CD4-positive, alpha-beta memory T cell (primary cell): ENCODE measurements around the gene PDE4D. TPM values are rescaled to one million over a fixed set of nuclear protein-coding genes. Genes with fewer than 3 reads are reported as not detected.

Experiments used
- CTCF ChIA-PET: fragments of 350-600 bp; sonication (Branson Sonifier 250); formaldehyde crosslinking; loops from one replicate; lab custom pipeline; 2021; ENCODE audit warnings: inconsistent platforms; ENCODE audit not compliant: partially characterized antibody; lab: Charles Lee
- POLR2A ChIA-PET: fragments of 350-600 bp; sonication (Branson Sonifier 250); formaldehyde crosslinking; loops from one replicate; lab custom pipeline; 2021; ENCODE audit not compliant: partially characterized antibody; lab: Charles Lee
- DNase-seq, 5 donors: peaks; one replicate each; pipeline versions ENCODE4 v3.0.0 to v3.0.0-alpha.2; 2020 to 2022; ENCODE audit warnings: mixed read lengths in 1 of 5
- H3K27ac ChIP-seq: one replicate; pipeline ENCODE4 v1.7.0; 2013; ENCODE audit warnings: low read depth, low read length
- H3K27me3 ChIP-seq: 2 replicates; pipeline ENCODE4 v1.7.0; 2013; ENCODE audit warnings: mild to moderate bottlenecking, low read length, moderate library complexity; ENCODE audit not compliant: insufficient read depth
- H3K36me3 ChIP-seq: 2 replicates; pipeline ENCODE4 v1.7.0; 2013; ENCODE audit warnings: mild to moderate bottlenecking, low read length, moderate library complexity; ENCODE audit not compliant: insufficient read depth
- H3K4me1 ChIP-seq: 2 replicates; pipeline ENCODE4 v1.7.0; 2013; ENCODE audit warnings: mild to moderate bottlenecking, low read length, moderate library complexity; ENCODE audit not compliant: insufficient read depth
- H3K4me3 ChIP-seq, 2 donors: one replicate each; pipeline ENCODE4 v1.7.0; 2013; ENCODE audit warnings: low read length in 2 of 2, mild to moderate bottlenecking in 1 of 2
- H3K9me3 ChIP-seq, 2 donors: one replicate each; pipeline ENCODE4 v1.7.0; 2013; ENCODE audit warnings: low read length in 2 of 2, control low read depth in 1 of 2; ENCODE audit not compliant: control insufficient read depth in 1 of 2
- H3K27ac Mint-ChIP-seq, 7 donors: one replicate each; pipeline ENCODE4 v1.8.0; 2020 to 2021; ENCODE audit warnings: mixed read lengths in 7 of 7, mild to moderate bottlenecking in 6 of 7, inconsistent platforms in 3 of 7, moderate library complexity in 3 of 7
- H3K27me3 Mint-ChIP-seq, 2 donors: one replicate each; pipeline ENCODE4 v1.8.0; 2020 to 2021; ENCODE audit warnings: mixed read lengths in 2 of 2
- H3K36me3 Mint-ChIP-seq, 2 donors: one replicate each; pipeline ENCODE4 v1.8.0; 2020 to 2021; ENCODE audit warnings: mixed read lengths in 2 of 2, inconsistent platforms in 1 of 2, mild to moderate bottlenecking in 1 of 2
- H3K4me1 Mint-ChIP-seq, 4 donors: one replicate each; pipeline ENCODE4 v1.8.0; 2020 to 2021; ENCODE audit warnings: mixed read lengths in 4 of 4, mild to moderate bottlenecking in 1 of 4
- H3K4me3 Mint-ChIP-seq, 8 donors: one replicate each; pipeline ENCODE4 v1.8.0; 2020 to 2021; ENCODE audit warnings: mixed read lengths in 8 of 8, mild to moderate bottlenecking in 7 of 8, moderate library complexity in 6 of 8, inconsistent platforms in 3 of 8
- H3K9me3 Mint-ChIP-seq, 8 donors: one replicate each; pipeline ENCODE4 v1.8.0; 2020 to 2021; ENCODE audit warnings: mixed read lengths in 8 of 8, mild to moderate bottlenecking in 5 of 8, inconsistent platforms in 3 of 8, moderate library complexity in 1 of 8
- intact Hi-C: fragments of 100-400 bp; cut with micrococcal nuclease; formaldehyde crosslinking; loops from one replicate; pipeline ENCODE4 v1.15.1; 2023
- polyA plus RNA-seq, 2 donors: library from polyadenylated mRNA; unstranded; fragments of 300-500 nt; fragmentation: Illumina TruSeq; gene quantifications; one replicate each; pipeline ENCODE4 v1.2.3, GENCODE V29; 2021
- total RNA-seq, 2 experiments: library from RNA; stranded (reverse); gene quantifications; one replicate each; pipeline ENCODE4 v1.2.3, GENCODE V29; 2021

The PDE4D gene
- total and polyA plus RNA-seq, 4 experiments from 2014 or later = 12.3 to 49.7 (median 30.3) TPM

DNA sequence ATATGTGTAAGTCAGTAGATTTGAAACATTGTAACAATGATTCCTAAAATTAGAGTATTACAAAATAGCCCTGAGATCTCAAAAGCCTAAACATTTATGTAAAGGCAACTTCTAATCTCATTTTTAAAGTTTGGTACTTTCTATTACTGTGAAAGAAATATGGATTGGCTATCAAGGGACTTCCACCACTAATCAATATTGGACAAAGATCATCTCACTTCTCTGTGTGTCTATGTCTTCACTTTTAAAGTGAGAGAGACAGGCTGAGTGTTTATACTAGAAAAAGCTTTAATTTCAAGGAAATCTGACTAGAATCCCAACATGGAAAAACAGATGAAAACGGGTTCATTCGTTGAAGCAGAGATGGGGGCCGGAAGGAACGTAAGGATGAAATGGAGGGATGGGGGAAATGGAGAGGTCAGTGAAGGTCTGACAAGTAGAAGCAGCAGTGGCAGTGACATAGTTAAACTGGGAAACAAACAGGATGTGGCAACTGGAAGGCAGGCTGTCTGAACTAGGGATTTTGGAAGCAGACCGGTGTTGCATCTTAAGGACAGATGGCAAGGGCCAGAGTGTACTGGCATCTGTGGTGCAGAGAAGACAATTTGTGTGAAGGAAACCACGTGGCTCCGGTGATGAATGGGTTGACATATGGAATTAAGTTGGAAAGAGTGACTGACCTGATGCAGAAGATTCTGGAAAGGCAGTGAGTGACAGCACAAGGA, 60.8 kb downstream of the PDE4D start:
- intact Hi-C loops = no loop called here
- no peak for DNase-seq
- H3K27ac ChIP-seq = no peak overlapping the region
- Mint-ChIP-seq H3K36me3 (no peaks in the 10 kb centered on the region), H3K27ac (no peak overlapping the region), H3K4me3 (no peak overlapping the region), H3K4me1 (peaks cover 0 to 2% (median 0%) of the 10 kb centered on the region in 4 donors), H3K27me3 (peaks cover 0 to 4% of the 10 kb centered on the region in 2 donors), H3K9me3 (no peaks in the 10 kb centered on the region)
- H3K4me1 ChIP-seq = no peaks in the 10 kb centered on the region
- POLR2A ChIA-PET = no interaction called here
- no peaks in the 10 kb centered on the region for H3K27me3 ChIP-seq
- no peaks in the 10 kb centered on the region for H3K36me3 ChIP-seq
- no peaks in the 10 kb centered on the region for H3K9me3 ChIP-seq
- no peak overlapping the region for H3K4me3 ChIP-seq
- CTCF ChIA-PET = interaction anchor here (2.6 kb wide), 1 partner anchor 23 kb away, joined by 12 read pairs; no protein-coding TSS in a partner anchor

DNA sequence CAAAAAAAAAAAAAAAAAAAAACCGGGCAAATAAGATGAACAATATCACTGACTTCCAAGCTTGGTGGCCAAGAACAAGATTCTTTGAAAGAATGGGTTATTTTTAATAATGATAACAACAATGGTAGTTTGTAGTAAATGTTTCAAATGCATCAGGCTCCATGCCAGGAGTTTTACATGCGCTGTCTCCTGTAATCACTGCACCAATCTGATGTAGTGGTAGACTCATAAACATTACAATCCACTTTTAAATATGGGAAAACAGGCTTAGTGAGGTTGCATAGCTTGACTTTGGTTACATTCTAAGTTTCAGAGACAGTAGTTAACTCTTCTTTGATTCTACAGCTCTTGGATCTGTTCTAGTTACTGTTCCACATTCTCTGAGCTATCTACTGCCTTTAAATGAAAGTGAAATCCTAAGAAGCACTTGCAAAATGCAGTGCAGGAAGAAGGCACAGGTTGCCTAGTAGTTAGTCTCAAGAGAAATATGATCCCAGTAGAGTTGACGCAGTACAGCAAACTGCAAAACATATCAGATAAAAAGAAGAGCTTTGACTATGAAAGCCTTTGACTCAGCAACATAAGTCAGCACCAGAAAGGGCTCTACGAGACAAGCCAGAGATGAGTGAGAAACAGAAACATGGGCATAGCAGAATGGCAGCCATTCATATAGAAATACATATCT, 62.1 kb downstream of the PDE4D start:
- Mint-ChIP-seq H3K36me3 (no peaks in the 10 kb centered on the region), H3K9me3 (no peaks in the 10 kb centered on the region), H3K4me1 (peaks cover 0 to 2% (median 0%) of the 10 kb centered on the region in 4 donors), H3K27me3 (no peaks in the 10 kb centered on the region), H3K27ac (no peak overlapping the region), H3K4me3 (no peak overlapping the region)
- ChIA-PET POLR2A (no interaction called here), CTCF (interaction anchor here (2.6 kb wide), 1 partner anchor 22 kb away, joined by 12 read pairs; no protein-coding TSS in a partner anchor)
- no peak for DNase-seq
- H3K36me3 ChIP-seq = no peaks in the 10 kb centered on the region
- H3K27ac ChIP-seq = no peak overlapping the region
- no peaks in the 10 kb centered on the region for H3K27me3 ChIP-seq
- intact Hi-C loops = no loop called here
- H3K4me3 ChIP-seq = no peak overlapping the region
- no peaks in the 10 kb centered on the region for H3K9me3 ChIP-seq
- no peaks in the 10 kb centered on the region for H3K4me1 ChIP-seq

DNA sequence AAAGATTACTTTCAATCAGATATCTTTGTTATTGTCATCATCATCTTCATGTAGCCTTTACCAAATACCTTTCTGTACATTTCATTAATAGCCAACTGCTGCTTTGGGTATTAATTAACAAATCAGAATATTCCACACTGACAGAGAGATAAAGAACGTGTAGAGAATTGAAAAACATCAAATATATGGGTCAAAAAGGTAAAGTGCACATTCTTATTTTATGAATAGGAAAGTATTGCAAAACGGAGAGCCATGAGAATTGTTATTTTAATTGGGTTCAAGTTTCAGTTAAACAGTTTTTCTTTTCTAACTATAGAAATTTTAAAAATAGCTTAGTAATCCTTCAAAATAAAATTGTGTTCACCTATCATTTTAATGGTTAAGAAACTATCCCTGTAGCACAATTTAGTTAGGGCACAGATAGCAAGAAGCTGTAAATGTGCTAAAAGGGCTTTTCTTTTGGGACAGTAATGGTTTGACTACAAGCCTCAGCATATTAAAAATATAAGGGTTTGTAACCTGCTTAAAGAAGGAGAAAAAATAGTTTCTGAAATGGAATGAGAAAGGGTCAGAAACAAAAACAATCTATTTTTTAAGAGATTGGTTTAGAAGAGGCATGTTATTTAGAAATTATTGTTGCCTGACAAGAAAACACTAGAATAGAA, 62.9 kb downstream of the PDE4D start:
- Mint-ChIP-seq H3K4me3 (no peak overlapping the region), H3K27ac (no peak overlapping the region), H3K9me3 (no peaks in the 10 kb centered on the region), H3K4me1 (peaks cover 0 to 2% (median 0%) of the 10 kb centered on the region in 4 donors), H3K36me3 (no peaks in the 10 kb centered on the region), H3K27me3 (no peaks in the 10 kb centered on the region)
- Histone ChIP-seq H3K4me1 (no peaks in the 10 kb centered on the region), H3K9me3 (no peaks in the 10 kb centered on the region), H3K27ac (no peak overlapping the region), H3K4me3 (no peak overlapping the region), H3K27me3 (no peaks in the 10 kb centered on the region), H3K36me3 (no peaks in the 10 kb centered on the region)
- intact Hi-C loops = no loop called here
- no peak for DNase-seq
- ChIA-PET CTCF (interaction anchor here (2.6 kb wide), 1 partner anchor 21 kb away, joined by 12 read pairs; no protein-coding TSS in a partner anchor), POLR2A (no interaction called here)

DNA sequence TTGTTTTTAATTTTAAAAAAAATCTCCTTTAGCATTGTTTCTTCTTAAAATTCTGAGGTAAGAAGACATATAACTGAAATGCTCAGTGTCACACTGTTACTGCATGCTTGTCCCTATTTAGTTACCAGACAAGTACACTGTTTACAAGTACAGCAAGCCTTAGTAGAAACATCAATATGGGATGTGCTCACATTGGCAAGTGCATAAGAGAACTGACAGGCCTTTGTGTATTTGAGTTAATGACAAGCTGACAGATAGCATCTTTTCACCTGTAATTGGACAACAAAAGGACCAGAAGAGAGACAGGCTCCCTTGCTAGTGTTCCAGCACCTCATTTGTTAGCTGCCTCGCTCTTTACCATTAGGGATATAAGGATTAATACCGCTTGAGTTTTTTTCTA, 63.6 kb downstream of the PDE4D start:
- H3K9me3 ChIP-seq = no peaks in the 10 kb centered on the region
- Mint-ChIP-seq H3K27me3 (peaks cover under 1% of the 10 kb centered on the region in 2 donors), H3K9me3 (no peaks in the 10 kb centered on the region), H3K27ac (no peak overlapping the region), H3K4me1 (peaks cover 0 to 2% (median 0%) of the 10 kb centered on the region in 4 donors), H3K36me3 (no peaks in the 10 kb centered on the region), H3K4me3 (no peak overlapping the region)
- H3K4me1 ChIP-seq = no peaks in the 10 kb centered on the region
- no peaks in the 10 kb centered on the region for H3K36me3 ChIP-seq
- ChIA-PET POLR2A (no interaction called here), CTCF (no interaction called here)
- intact Hi-C loops = no loop called here
- no peak overlapping the region for H3K4me3 ChIP-seq
- no peak for DNase-seq
- H3K27ac ChIP-seq = no peak overlapping the region
- no peaks in the 10 kb centered on the region for H3K27me3 ChIP-seq

DNA sequence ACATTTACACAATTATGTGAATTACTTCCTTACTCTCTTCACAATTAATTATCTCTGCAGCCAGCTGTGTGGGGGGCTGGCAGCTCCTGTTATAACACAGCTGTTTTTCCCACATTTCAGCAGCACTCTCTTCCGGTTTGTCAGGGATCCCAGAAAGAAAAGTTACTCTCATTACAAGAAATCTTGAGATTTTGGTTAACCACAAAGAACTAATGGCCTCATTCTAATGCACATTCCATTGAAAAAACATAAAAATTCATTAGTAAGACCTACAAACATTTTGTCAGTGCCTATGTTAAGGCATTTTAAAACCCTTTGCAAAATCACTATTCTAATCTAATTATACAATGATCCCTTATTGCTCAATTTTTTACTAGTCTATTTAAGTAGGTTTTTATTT, 64.1 kb downstream of the PDE4D start:
- Histone ChIP-seq H3K9me3 (no peaks in the 10 kb centered on the region), H3K27me3 (no peaks in the 10 kb centered on the region), H3K4me3 (no peak overlapping the region), H3K27ac (no peak overlapping the region), H3K36me3 (no peaks in the 10 kb centered on the region), H3K4me1 (no peaks in the 10 kb centered on the region)
- no peak for DNase-seq
- H3K4me1 Mint-ChIP-seq = peaks cover 0 to 2% (median 0%) of the 10 kb centered on the region in 4 donors
- H3K27ac Mint-ChIP-seq = no peak overlapping the region
- H3K36me3 Mint-ChIP-seq = no peaks in the 10 kb centered on the region
- H3K9me3 Mint-ChIP-seq = no peaks in the 10 kb centered on the region
- POLR2A ChIA-PET = no interaction called here
- intact Hi-C loops = no loop called here
- H3K4me3 Mint-ChIP-seq = no peak overlapping the region
- CTCF ChIA-PET = no interaction called here
- H3K27me3 Mint-ChIP-seq = peaks cover 4% of the 10 kb centered on the region in 2 donors

DNA sequence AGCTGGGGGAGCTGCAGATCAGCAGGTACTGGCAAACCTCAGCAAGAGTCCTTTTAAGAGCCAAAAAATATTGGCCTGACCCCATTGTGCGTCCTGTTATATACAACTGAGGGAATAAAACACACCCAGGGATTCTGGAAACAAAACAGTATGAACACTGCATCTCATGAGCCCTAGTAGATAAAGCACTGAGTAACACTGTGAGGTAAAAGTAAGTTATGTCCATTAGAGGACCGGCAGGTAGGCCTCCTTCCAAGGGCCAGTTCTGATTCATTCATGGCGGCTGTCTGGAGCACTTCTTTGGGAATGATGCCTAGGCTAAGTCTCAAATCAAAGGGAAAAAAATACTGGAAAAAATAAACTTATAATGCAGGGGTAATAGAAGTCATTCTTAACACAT, 64.9 kb downstream of the PDE4D start:
- H3K4me3 ChIP-seq = no peak overlapping the region
- H3K9me3 ChIP-seq = no peaks in the 10 kb centered on the region
- intact Hi-C loops = no loop called here
- no peaks in the 10 kb centered on the region for H3K27me3 ChIP-seq
- H3K4me1 ChIP-seq = no peaks in the 10 kb centered on the region
- no peaks in the 10 kb centered on the region for H3K36me3 ChIP-seq
- ChIA-PET POLR2A (no interaction called here), CTCF (no interaction called here)
- no peak overlapping the region for H3K4me3 Mint-ChIP-seq
- no peak overlapping the region for H3K27ac ChIP-seq
- no peaks in the 10 kb centered on the region for H3K9me3 Mint-ChIP-seq
- H3K27ac Mint-ChIP-seq = no peak overlapping the region
- H3K27me3 Mint-ChIP-seq = peaks cover 4% of the 10 kb centered on the region in 2 donors
- H3K36me3 Mint-ChIP-seq = no peaks in the 10 kb centered on the region
- DNase-seq = no peak
- H3K4me1 Mint-ChIP-seq = peaks cover 0 to 2% (median 0%) of the 10 kb centered on the region in 4 donors

DNA sequence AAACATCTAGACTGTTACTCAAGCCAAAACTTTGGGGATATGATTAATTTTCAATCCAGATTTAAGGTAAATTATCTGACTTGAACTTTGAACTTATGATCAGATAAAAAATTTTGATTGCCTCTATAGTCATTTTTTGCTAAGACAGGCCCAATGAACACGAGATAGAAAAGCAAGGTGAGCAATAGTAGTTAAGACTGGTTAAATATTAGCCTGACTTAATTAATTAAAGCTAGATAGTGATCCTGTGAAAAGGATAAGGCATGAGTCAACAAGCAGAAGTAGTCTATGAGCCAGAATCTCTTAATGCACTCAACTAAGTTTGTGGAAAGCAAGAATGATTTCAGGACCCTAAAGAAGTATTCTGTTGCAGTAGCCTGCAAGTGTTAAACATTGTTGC, 66.5 kb downstream of the PDE4D start:
- Histone ChIP-seq H3K27me3 (no peaks in the 10 kb centered on the region), H3K4me3 (no peak overlapping the region), H3K4me1 (no peaks in the 10 kb centered on the region), H3K9me3 (no peaks in the 10 kb centered on the region), H3K27ac (no peak overlapping the region), H3K36me3 (no peaks in the 10 kb centered on the region)
- Mint-ChIP-seq H3K27me3 (peaks cover 4% of the 10 kb centered on the region in 2 donors), H3K27ac (no peak overlapping the region), H3K9me3 (no peaks in the 10 kb centered on the region), H3K4me1 (peaks cover 0 to 2% (median 0%) of the 10 kb centered on the region in 4 donors), H3K36me3 (no peaks in the 10 kb centered on the region), H3K4me3 (no peak overlapping the region)
- DNase-seq = no peak
- ChIA-PET CTCF (interaction anchor here (1.3 kb wide), 1 partner anchor 13 kb away, joined by 4 read pairs; no protein-coding TSS in a partner anchor), POLR2A (no interaction called here)
- intact Hi-C loops = no loop called here
